H1 (cell line): ENCODE results near the gene EFCAB6. TPM values are rescaled to one million over a fixed set of nuclear protein-coding genes. Genes with fewer than 3 reads are reported as not detected.

Source experiments
- GABPA ChIP-seq: IDR thresholded peaks from 2 replicates; pipeline ENCODE4 v1.6.1; 2011; ENCODE audit warnings: mild to moderate bottlenecking, low read length, moderate library complexity, borderline replicate concordance; ENCODE audit not compliant: insufficient read depth
- JUN ChIP-seq: IDR thresholded peaks from 2 replicates; pipeline ENCODE4 v1.6.1; 2011; ENCODE audit warnings: low read depth, mild to moderate bottlenecking, improper control_type of control experiment, low read length
- MAFK ChIP-seq: IDR thresholded peaks from 2 replicates; pipeline ENCODE4 v1.6.1; 2012; ENCODE audit warnings: low read depth, mild to moderate bottlenecking, improper control_type of control experiment, low read length
- RBBP5 ChIP-seq: IDR thresholded peaks from 2 replicates; pipeline ENCODE4 v1.7.1; 2012; ENCODE audit warnings: low read depth, mild to moderate bottlenecking, inconsistent platforms, low read length, moderate library complexity, borderline replicate concordance
- SP1 ChIP-seq: IDR thresholded peaks from 2 replicates; pipeline ENCODE4 v1.6.1; 2011; ENCODE audit warnings: low read depth, low read length
- TAF1 ChIP-seq: IDR thresholded peaks from 2 replicates; pipeline ENCODE4 v1.6.1; 2011; ENCODE audit warnings: mild to moderate bottlenecking, low read depth, low read length
- polyA plus RNA-seq, 7 experiments: library from polyadenylated mRNA; depleted of rRNA in 3 of 7; stranded (reverse) in 5 of 7; unstranded in 2 of 7; fragments of >200 nt in 5 of 7; fragments of 200-250 nt in 2 of 7; gene quantifications; 1 replicate in 5 of 7; 2 replicates in 1 of 7; 4 replicates in 1 of 7; pipeline versions ENCODE4 v1.2.1 to v1.2.3, GENCODE V29; 2011 to 2013; ENCODE audit warnings: missing spikeins in 2 of 7, mixed read lengths in 2 of 7
- total RNA-seq: library from RNA; stranded (reverse); fragmentation: NEBNext Ultra II Directional; extraction: Animal tissue kit (Norgen Biotek cat#: 25700); gene quantifications from 2 replicates; pipeline ENCODE4 v1.2.1, GENCODE V29; 2021
- TF ChIP-seq, protein P1 (sequence below): fragments of 300-600 bp; sonication (generic); IDR thresholded peaks from 2 replicates; pipeline ENCODE4 v1.7.1; 2012; ENCODE audit warnings: low read length, moderate library complexity, mild to moderate bottlenecking, inconsistent platforms; ENCODE audit not compliant: insufficient replicate concordance
- TF ChIP-seq, protein P2 (sequence below): IDR thresholded peaks from 2 replicates; pipeline ENCODE4 v1.6.1; 2012; ENCODE audit warnings: low read length, inconsistent platforms

EFCAB6 gene
- total and polyA plus RNA-seq, 2 of the 8 experiments (the other 6 are each of a cell fraction or from before 2014, with no cell fraction given): 0.32 to 1.7 TPM

DNA sequence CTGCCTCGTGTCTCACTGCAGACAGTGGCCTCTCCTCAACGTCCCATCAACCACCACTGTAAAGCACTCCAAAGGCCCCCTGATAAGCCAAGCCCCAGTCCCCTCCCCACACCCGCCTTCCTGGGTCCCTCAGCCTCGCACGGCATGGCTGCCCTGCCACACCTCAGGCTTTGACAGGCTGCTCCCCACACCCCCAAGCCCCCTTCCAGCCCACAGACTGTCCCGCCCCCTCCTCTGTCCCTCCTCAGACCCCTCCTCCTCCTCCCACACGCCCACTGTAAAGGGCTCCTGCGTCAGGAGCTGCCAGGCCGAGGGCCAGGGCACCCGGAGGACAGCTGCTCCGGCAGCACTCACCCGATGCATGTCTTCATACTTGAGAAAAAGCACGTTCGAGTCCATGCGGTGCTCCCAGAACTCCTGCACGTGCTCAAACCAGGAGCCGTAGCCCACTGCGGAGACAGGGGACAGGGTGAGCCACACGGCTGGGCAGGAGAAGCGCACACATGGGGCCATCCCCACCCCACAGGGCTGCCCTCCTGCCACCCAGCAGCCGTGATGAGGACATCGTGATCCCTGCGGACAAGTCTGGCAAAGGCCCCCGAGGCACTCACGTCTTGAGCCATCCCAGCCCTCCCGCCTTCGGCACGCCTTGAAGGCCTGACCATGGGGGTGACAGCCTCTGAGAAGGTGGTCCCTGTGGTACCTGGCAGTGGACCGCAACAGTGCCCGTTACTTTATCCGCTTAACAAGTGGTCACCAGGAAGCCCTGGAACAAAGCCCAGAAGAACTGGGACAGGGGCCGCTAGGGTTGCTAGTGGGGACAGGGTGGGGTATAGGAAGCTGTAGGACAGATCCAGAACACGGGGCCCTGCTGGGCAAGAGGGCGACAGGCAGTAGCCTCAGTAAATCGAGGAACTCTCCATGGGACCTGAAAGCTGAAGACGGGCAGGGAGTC is 21.5 kb upstream of the EFCAB6 start (continued):
- TF ChIP-seq, protein P1, sequence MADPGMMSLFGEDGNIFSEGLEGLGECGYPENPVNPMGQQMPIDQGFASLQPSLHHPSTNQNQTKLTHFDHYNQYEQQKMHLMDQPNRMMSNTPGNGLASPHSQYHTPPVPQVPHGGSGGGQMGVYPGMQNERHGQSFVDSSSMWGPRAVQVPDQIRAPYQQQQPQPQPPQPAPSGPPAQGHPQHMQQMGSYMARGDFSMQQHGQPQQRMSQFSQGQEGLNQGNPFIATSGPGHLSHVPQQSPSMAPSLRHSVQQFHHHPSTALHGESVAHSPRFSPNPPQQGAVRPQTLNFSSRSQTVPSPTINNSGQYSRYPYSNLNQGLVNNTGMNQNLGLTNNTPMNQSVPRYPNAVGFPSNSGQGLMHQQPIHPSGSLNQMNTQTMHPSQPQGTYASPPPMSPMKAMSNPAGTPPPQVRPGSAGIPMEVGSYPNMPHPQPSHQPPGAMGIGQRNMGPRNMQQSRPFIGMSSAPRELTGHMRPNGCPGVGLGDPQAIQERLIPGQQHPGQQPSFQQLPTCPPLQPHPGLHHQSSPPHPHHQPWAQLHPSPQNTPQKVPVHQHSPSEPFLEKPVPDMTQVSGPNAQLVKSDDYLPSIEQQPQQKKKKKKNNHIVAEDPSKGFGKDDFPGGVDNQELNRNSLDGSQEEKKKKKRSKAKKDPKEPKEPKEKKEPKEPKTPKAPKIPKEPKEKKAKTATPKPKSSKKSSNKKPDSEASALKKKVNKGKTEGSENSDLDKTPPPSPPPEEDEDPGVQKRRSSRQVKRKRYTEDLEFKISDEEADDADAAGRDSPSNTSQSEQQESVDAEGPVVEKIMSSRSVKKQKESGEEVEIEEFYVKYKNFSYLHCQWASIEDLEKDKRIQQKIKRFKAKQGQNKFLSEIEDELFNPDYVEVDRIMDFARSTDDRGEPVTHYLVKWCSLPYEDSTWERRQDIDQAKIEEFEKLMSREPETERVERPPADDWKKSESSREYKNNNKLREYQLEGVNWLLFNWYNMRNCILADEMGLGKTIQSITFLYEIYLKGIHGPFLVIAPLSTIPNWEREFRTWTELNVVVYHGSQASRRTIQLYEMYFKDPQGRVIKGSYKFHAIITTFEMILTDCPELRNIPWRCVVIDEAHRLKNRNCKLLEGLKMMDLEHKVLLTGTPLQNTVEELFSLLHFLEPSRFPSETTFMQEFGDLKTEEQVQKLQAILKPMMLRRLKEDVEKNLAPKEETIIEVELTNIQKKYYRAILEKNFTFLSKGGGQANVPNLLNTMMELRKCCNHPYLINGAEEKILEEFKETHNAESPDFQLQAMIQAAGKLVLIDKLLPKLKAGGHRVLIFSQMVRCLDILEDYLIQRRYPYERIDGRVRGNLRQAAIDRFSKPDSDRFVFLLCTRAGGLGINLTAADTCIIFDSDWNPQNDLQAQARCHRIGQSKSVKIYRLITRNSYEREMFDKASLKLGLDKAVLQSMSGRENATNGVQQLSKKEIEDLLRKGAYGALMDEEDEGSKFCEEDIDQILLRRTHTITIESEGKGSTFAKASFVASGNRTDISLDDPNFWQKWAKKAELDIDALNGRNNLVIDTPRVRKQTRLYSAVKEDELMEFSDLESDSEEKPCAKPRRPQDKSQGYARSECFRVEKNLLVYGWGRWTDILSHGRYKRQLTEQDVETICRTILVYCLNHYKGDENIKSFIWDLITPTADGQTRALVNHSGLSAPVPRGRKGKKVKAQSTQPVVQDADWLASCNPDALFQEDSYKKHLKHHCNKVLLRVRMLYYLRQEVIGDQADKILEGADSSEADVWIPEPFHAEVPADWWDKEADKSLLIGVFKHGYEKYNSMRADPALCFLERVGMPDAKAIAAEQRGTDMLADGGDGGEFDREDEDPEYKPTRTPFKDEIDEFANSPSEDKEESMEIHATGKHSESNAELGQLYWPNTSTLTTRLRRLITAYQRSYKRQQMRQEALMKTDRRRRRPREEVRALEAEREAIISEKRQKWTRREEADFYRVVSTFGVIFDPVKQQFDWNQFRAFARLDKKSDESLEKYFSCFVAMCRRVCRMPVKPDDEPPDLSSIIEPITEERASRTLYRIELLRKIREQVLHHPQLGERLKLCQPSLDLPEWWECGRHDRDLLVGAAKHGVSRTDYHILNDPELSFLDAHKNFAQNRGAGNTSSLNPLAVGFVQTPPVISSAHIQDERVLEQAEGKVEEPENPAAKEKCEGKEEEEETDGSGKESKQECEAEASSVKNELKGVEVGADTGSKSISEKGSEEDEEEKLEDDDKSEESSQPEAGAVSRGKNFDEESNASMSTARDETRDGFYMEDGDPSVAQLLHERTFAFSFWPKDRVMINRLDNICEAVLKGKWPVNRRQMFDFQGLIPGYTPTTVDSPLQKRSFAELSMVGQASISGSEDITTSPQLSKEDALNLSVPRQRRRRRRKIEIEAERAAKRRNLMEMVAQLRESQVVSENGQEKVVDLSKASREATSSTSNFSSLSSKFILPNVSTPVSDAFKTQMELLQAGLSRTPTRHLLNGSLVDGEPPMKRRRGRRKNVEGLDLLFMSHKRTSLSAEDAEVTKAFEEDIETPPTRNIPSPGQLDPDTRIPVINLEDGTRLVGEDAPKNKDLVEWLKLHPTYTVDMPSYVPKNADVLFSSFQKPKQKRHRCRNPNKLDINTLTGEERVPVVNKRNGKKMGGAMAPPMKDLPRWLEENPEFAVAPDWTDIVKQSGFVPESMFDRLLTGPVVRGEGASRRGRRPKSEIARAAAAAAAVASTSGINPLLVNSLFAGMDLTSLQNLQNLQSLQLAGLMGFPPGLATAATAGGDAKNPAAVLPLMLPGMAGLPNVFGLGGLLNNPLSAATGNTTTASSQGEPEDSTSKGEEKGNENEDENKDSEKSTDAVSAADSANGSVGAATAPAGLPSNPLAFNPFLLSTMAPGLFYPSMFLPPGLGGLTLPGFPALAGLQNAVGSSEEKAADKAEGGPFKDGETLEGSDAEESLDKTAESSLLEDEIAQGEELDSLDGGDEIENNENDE: no peak
- TF ChIP-seq TAF1: no peak
- TF ChIP-seq, protein P2, sequence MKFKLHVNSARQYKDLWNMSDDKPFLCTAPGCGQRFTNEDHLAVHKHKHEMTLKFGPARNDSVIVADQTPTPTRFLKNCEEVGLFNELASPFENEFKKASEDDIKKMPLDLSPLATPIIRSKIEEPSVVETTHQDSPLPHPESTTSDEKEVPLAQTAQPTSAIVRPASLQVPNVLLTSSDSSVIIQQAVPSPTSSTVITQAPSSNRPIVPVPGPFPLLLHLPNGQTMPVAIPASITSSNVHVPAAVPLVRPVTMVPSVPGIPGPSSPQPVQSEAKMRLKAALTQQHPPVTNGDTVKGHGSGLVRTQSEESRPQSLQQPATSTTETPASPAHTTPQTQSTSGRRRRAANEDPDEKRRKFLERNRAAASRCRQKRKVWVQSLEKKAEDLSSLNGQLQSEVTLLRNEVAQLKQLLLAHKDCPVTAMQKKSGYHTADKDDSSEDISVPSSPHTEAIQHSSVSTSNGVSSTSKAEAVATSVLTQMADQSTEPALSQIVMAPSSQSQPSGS: no peak
- TF ChIP-seq MAFK: no peak
- no peak for TF ChIP-seq RBBP5
- TF ChIP-seq GABPA: no peak
- TF ChIP-seq JUN: no peak
- TF ChIP-seq SP1: no peak
